Epithelial cell of proximal tubule (primary cell): ENCODE results near the gene RFPL1. TPM values are rescaled to one million over a fixed set of nuclear protein-coding genes. Genes with fewer than 3 reads are reported as not detected.

Source experiments
- DNase-seq: peaks from one replicate; pipeline ENCODE4 v3.0.0-alpha.2; 2011; ENCODE audit warnings: low read depth
- H3K4me3 ChIP-seq: 2 replicates; pipeline ENCODE4 v1.5.1; 2011; ENCODE audit warnings: low read depth, mild to moderate bottlenecking, low read length
- total RNA-seq: library from RNA; depleted of rRNA; stranded (reverse); fragments of >200 nt; gene quantifications from 2 replicates; pipeline ENCODE4 v1.2.3, GENCODE V29; 2015
- TF ChIP-seq, protein P1 (sequence below): conservative IDR thresholded peaks from 2 replicates; pipeline ENCODE4 v1.5.1; 2012; ENCODE audit warnings: low read depth, mild to moderate bottlenecking, low read length

The RFPL1 gene
- total RNA-seq, 1 donor from 2014 or later, result not detected

- TF ChIP-seq, protein P1, sequence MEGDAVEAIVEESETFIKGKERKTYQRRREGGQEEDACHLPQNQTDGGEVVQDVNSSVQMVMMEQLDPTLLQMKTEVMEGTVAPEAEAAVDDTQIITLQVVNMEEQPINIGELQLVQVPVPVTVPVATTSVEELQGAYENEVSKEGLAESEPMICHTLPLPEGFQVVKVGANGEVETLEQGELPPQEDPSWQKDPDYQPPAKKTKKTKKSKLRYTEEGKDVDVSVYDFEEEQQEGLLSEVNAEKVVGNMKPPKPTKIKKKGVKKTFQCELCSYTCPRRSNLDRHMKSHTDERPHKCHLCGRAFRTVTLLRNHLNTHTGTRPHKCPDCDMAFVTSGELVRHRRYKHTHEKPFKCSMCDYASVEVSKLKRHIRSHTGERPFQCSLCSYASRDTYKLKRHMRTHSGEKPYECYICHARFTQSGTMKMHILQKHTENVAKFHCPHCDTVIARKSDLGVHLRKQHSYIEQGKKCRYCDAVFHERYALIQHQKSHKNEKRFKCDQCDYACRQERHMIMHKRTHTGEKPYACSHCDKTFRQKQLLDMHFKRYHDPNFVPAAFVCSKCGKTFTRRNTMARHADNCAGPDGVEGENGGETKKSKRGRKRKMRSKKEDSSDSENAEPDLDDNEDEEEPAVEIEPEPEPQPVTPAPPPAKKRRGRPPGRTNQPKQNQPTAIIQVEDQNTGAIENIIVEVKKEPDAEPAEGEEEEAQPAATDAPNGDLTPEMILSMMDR, result no peak
- DNase-seq, result no peak
- H3K4me3 ChIP-seq, result no peak overlapping the region
Observed at GRCh38 chr22:29427176-29427760, 11.1 kb upstream of the RFPL1 start.

- H3K4me3 ChIP-seq, result no peak overlapping the region
- TF ChIP-seq, protein P1, result no peak
- DNase-seq, result no peak
Observed at GRCh38 chr22:29431986-29432385, 6.4 kb upstream of the RFPL1 start.

DNA sequence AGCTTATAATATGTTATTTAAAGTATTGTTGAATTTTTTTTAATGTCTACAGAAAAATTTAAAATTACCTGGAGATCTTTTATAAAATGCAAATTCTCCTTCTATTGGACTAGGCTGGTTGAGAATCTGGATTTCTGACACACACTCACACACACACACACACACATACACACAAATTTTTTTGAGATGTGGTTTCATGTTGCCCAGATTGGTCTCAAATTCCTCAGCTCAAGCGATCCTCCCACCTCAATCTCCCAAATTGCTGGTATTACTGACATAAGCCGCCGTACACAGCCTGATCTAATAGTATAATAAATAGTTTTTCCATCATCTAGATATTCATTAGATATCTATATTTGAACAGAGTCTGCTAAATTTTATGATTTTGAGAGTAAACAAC, 4.5 kb upstream of the RFPL1 start:
- no peak overlapping the region for H3K4me3 ChIP-seq
- TF ChIP-seq, protein P1, result no peak
- DNase-seq, result no peak

- no peak overlapping the region for H3K4me3 ChIP-seq
- TF ChIP-seq, protein P1, result no peak
- no peak for DNase-seq
Observed at GRCh38 chr22:29434288-29434687, 4.1 kb upstream of the RFPL1 start.

DNA sequence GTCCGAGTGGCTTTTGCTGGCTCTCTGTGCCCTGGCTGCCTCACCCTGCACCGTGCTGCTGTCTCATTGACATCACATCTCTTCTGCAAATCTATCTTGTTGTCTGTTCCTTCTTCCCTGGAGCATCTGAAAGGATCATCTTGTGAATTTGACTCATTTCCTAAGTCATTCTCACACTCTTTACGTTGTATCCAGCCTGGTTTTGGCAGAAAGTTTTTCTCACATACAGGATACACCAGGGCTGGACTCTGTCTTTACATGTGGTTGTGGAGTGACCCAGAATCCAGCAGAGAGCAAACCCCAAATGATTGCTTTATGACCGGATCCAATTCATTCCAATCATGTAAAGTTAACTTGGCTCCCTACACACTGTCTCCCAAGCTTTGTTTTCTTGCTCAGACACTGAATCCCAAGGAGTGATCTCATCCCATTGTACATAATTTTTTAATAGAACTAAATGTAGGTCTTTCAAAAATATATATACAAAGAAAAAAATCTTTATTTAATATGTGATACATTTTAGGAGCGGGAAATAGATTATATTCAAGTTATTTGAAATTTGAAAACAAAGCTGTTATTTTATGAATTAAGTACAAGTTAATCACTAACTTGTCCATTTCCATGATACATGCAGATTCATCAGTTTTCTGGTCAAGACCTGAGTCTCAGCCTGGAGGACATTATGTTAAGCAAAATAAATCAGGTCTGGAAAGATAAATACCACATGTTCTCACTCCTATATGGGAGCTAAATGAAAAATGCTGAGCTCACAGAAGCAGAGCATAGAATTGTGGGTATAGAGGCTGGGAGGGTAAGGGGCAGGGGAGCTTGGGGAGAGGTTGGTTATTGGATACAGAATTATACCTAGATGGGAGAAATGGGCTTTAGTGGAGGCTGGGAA, 2.9 kb upstream of the RFPL1 start:
- TF ChIP-seq, protein P1, result no peak
- no peak overlapping the region for H3K4me3 ChIP-seq
- DNase-seq, result no peak

- DNase-seq, result no peak
- TF ChIP-seq, protein P1, result no peak
- H3K4me3 ChIP-seq, result no peak overlapping the region
Observed at GRCh38 chr22:29442976-29443375, 4.6 kb downstream of the RFPL1 start.
